Occipital lobe (tissue), 2 donors: ENCODE measurements around the gene DYSF. TPM values are rescaled to one million over a fixed set of nuclear protein-coding genes. Genes with fewer than 3 reads are reported as not detected.

Experiments
- DNase-seq: peaks from one replicate; lab custom pipeline; 2025; lab: John Stamatoyannopoulos, UW
- total RNA-seq: library from RNA; depleted of rRNA; stranded (reverse); fragments of >200 nt; gene quantifications from one replicate; pipeline ENCODE4 v1.2.3, GENCODE V29; 2014

DYSF gene
- total RNA-seq, 1 donor from 2014 or later = 0.47 TPM

- DNase-seq = no peak
Measured at GRCh38 chr2:71552861-71553301, 99.5 kb downstream of the DYSF start.

GRCh38 chr2:71554028-71554705, 100.8 kb downstream of the DYSF start:
- no peak for DNase-seq

GRCh38 chr2:71554706-71555056, 101.3 kb downstream of the DYSF start:
- DNase-seq = no peak

GRCh38 chr2:71555798-71556454, 102.6 kb downstream of the DYSF start:
- DNase-seq = no peak

GRCh38 chr2:71556692-71557250, 103.4 kb downstream of the DYSF start:
- DNase-seq = no peak

DNA sequence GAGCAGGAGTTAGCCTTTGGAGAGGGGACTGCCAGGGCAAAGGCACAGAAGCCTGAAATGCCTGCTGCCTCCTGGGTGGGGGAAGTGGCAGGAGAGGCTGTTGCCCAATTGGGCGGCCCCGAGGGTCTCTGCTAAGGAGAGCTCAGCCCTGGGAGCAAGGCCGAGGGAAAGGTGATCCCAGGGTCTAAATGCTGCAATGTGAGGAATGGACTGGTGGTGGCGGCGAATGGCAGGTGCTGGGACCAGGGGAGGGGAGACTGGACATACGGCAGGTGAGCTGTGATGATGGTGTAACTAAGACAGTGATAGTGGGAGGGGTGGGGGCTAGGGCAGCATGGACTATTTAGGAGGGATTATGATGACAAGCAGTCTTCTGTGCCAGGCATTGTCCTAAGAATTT, 104.0 kb downstream of the DYSF start:
- DNase-seq = no peak

GRCh38 chr2:71558300-71559051, 105.1 kb downstream of the DYSF start:
- no peak for DNase-seq

DNA sequence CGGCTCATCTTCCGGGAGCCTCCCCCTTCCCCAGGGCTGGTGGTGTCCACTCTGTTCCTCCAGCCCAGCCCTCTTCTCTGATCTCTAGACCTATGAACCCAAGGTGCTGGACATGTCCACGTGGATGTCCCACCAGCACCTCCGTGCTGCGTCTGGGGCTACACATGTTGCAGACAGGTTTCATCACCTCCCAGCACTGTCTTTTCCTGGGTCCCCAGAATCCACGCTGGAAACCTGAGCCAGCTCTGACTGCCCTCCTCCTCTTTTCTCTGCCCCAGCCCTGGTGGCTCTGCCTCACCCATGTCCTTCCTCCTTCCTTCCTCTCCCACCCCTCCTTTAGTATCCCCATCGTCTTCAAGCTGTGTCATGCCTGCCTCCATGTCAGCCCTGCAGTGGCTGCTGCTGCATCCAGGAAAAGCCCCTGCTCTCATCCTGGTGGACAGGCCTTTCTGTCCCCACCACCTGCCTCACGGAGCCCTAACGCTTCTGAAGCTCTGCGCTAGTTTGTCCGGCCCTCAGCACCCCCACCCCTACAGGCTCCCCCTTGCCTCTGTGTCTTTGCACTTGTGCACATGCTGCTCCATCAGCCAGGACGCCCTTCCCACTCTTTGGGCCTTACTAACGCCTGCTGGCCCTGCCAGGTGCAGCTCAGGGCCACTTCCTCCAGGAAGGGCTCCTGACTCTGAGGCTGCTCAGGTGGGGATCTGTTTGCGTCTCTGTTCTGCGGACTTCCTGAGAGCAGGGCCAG, 105.9 kb downstream of the DYSF start:
- no peak for DNase-seq

- no peak for DNase-seq
Measured at GRCh38 chr2:71559828-71560637, 106.7 kb downstream of the DYSF start.

DNA sequence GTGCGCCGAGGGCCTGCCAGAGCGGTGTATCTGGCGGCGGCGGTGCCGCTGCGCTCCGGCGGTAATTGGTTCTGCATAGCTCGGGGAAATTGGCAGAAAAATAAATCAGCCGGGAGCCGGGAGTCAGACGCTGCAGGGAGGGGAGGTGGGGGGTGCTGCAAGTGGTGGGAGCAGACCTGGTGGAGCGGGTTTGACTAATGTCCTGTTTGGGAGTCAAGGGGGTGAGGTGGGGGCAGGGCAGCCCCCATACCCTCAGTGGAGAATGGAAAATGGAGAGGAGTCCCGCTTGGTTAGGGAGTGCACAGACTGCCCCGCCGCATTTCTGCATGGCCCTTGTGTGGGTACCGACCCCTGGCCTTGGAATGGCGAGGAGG, 107.3 kb downstream of the DYSF start:
- no peak for DNase-seq

DNA sequence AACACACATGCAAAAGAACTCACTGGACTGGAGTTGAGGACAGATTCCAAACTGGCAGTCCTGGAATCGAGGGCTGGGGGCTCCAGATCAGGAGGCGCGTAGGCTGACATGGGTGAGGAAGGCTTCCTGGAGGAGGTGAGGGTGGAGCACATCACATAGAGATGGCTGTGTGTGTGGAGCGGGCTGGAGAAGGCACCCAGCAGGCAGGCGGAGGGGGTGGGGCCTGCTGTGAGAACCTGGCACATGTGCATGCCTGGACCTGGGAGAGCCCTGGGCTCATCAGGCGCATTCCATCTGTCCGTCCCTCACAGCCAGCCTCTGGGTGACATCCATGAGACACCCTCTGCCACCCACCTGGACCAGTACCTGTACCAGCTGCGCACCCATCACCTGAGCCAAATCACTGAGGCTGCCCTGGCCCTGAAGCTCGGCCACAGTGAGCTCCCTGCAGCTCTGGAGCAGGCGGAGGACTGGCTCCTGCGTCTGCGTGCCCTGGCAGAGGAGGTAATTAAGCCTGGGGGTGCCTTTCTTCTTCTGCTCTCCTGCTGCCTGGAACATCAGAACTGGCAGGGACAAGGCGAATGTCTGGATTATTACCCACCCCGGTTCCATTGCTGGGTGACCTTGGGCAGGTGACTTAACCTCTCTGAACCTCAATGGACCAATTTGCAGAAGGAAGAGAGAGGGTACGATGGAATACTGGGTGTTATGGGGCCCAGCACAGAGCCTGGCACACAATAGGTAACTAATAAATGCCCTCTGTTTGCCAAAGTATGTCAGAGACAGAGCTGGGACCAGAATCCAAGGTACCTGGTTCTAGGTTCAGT, 108.3 kb downstream of the DYSF start:
- DNase-seq = no peak

- no peak for DNase-seq
Measured at GRCh38 chr2:71562518-71562917, 109.2 kb downstream of the DYSF start.

GRCh38 chr2:71563872-71564271, 110.5 kb downstream of the DYSF start:
- DNase-seq = no peak

DNA sequence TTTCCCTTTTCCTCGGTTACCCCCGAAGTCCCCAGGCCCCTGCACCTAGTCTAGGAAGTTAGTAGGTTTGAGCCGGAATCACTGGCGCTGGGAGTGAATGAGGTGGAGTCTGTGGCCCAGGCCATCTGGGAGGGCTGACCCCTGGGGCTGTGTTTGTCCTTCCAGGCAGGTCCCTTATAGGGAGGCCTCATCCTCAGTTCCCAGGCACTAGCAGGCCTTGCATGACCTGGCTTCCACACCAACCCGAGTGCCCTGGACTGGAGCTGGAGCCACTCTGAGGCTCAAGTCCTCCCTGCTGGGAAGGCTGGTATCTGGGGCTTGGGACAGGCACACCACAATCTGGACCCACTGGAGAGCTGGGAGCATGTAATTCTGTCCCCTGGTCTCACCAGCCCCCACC, 111.0 kb downstream of the DYSF start:
- DNase-seq = no peak

GRCh38 chr2:71564790-71565189, 111.4 kb downstream of the DYSF start:
- no peak for DNase-seq

GRCh38 chr2:71566372-71566771, 113.0 kb downstream of the DYSF start:
- DNase-seq = no peak

GRCh38 chr2:71567625-71568024, 114.3 kb downstream of the DYSF start:
- no peak for DNase-seq

DNA sequence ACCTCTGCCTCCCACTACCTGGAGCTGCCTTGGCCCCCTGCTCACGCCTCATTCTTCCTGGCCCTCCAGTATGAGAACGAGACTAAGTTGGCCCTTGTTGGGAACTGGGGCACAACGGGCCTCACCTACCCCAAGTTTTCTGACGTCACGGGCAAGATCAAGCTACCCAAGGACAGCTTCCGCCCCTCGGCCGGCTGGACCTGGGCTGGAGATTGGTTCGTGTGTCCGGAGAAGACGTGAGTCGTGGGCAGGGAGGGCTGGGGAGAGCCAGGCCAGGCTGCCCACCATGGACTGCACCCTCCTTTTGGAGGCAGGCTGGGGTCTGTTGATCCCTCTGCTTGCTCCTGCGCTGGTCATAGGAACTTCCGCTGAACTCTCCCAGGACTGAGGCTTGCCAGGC, 114.7 kb downstream of the DYSF start:
- no peak for DNase-seq

GRCh38 chr2:71570511-71570910, 117.2 kb downstream of the DYSF start:
- no peak for DNase-seq

DNA sequence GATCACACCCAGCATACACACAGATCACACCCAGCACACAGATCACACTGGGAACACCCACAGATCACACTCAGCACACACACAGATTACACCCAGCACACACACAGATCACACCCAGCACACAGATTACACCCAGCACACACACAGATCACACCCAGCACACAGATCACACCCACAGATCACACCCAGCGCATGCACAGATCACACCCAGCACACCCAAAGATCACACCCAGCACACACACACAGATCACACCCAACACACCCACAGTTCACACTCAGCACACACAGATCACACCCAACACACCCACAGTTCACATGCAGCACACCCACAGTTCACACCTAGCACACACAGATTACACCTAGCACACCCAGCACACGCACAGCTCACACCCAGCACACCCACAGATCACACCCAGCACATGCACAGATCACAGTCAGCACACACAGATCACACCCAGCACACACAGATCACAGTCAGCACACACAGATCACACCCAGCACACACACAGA, 117.6 kb downstream of the DYSF start:
- no peak for DNase-seq
